Stomach smooth muscle (tissue), 2 donors: Measurements from ENCODE around the gene TPSB2.
"Not testable (repeated sequence)": the region's sequence is repeated elsewhere in the genome, so short reads cannot be mapped to it uniquely, and the experiment has no call there.

Source experiments
- H3K27ac ChIP-seq: one replicate; pipeline ENCODE4 v1.7.0; 2013; ENCODE audit warnings: mild to moderate bottlenecking, low read length, inconsistent platforms
- H3K27me3 ChIP-seq, 2 donors: one replicate each; pipeline ENCODE4 v1.7.0; 2013; ENCODE audit warnings: low read length in 2 of 2; ENCODE audit not compliant: insufficient read depth in 2 of 2, control insufficient read depth in 1 of 2
- H3K36me3 ChIP-seq, 2 donors: one replicate each; pipeline ENCODE4 v1.7.0; 2013; ENCODE audit warnings: low read length in 2 of 2; ENCODE audit not compliant: control insufficient read depth in 2 of 2, insufficient read depth in 2 of 2
- H3K4me1 ChIP-seq: one replicate; pipeline ENCODE4 v1.7.0; 2013; ENCODE audit warnings: low read length; ENCODE audit not compliant: control insufficient read depth, insufficient read depth
- H3K4me3 ChIP-seq, 2 donors: one replicate each; pipeline ENCODE4 v1.7.0; 2013; ENCODE audit warnings: low read length in 2 of 2
- H3K9ac ChIP-seq, 2 donors: one replicate each; pipeline ENCODE4 v1.7.0; 2013; ENCODE audit warnings: low read length in 2 of 2, mild to moderate bottlenecking in 1 of 2
- H3K9me3 ChIP-seq, 2 donors: one replicate each; pipeline ENCODE4 v1.7.0; 2013; ENCODE audit warnings: low read length in 2 of 2; ENCODE audit not compliant: control insufficient read depth in 2 of 2
- donor health status: healthy.
- donor health status: Pancreatic carcinoma.

TPSB2 gene

GRCh38 chr16:1260101-1260680 is 30.2 kb upstream of the TPSB2 start:
- Histone ChIP-seq H3K4me1 (peaks cover 4% of the 10 kb centered on the region), H3K36me3 (no peaks in the 10 kb centered on the region), H3K4me3 (no peak overlapping the region), H3K27ac (no peak overlapping the region), H3K9ac (no peak overlapping the region), H3K9me3 (no peaks in the 10 kb centered on the region), H3K27me3 (peaks cover 11 to 27% of the 10 kb centered on the region in 2 donors)

DNA sequence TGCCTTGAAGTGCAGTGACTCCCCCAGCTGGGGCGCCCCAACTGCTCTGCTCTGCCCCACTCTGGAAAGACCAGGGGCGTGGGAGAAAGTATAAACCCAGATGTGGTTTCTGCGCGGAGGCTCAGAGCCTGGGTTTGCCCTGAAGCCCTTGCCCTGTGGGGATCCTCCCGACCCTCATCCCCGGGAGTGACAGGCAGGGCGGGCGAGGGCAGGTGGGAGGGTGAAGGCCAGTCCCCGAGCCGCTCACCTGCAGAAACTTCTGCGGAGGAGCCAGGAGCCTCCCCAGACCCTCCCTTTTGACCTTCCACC is 29.7 kb upstream of the TPSB2 start:
- H3K27me3 ChIP-seq = peaks cover 11 to 27% of the 10 kb centered on the region in 2 donors

DNA sequence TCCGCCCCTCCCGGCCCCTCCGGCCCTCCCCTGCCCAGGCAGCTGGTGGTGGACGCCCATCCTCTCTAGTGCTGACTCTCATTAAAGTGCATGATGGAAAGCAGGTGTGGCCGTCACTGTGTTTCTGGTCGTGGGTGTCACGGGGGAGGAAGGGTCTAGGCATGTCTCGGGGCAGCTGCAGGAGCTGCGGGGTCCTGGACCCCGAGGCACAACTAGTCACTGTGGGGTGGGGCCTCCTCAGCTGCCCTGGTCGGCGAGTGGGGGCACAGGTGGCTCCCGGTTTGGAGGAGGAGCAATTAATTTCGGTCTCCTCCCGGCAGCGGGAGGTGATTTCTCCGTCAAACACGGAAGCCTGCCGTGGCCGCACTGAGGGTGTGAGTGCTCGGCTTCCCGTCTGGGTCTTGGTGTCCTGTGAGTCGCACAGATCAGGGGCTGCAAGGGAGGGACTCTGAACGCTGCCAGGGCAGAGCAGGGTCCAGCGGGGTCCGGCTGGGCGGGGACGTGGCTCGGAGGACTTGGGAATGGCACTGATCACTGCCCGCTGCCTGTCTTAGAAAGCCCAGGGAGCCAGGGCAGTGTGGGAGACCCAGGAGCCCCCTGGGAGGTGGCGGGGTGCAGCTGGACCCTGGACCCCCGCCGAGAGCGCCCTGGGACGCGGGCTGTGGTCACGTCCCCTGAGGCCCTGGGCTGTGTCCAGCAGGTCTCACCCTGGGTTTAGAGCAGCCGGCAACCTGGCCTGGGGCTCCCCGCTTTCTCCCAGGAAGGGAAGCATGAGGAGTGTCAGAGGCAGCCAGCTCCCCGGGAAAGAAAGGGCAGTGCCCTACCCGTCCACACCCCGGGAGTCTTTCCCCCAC is 29.1 kb upstream of the TPSB2 start:
- Histone ChIP-seq H3K27me3 (peaks cover 11 to 27% of the 10 kb centered on the region in 2 donors), H3K27ac (no peak overlapping the region), H3K4me3 (no peak overlapping the region), H3K9me3 (no peaks in the 10 kb centered on the region), H3K4me1 (peaks cover 4% of the 10 kb centered on the region), H3K9ac (no peak overlapping the region), H3K36me3 (no peaks in the 10 kb centered on the region)

More for the DNA sequence above, 29.7 kb upstream of the TPSB2 start:
- Histone ChIP-seq H3K9me3 (no peaks in the 10 kb centered on the region), H3K36me3 (no peaks in the 10 kb centered on the region), H3K9ac (no peak overlapping the region), H3K27ac (no peak overlapping the region), H3K4me3 (no peak overlapping the region), H3K4me1 (peaks cover 4% of the 10 kb centered on the region)

DNA sequence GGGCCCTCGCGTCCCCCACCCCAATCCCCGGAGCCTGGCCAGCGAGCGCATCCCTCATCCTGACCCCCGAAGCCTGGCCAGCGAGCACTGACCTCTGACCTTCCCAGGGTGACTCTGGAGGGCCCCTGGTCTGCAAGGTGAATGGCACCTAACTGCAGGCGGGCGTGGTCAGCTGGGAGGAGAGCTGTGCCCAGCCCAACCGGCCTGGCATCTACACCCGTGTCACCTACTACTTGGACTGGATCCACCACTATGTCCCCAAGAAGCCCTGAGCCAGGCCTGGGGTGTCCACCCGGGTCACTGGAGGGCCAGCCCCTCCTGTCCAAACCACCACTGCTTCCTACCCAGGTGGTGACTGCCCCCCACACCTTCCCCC is 28.2 kb upstream of the TPSB2 start:
- peaks cover 4% of the 10 kb centered on the region for H3K4me1 ChIP-seq
- no peak overlapping the region for H3K27ac ChIP-seq
- H3K27me3 ChIP-seq = peaks cover 7 to 27% of the 10 kb centered on the region in 2 donors
- no peaks in the 10 kb centered on the region for H3K9me3 ChIP-seq
- H3K36me3 ChIP-seq = no peaks in the 10 kb centered on the region
- no peak overlapping the region for H3K9ac ChIP-seq
- H3K4me3 ChIP-seq = no peak overlapping the region

GRCh38 chr16:1257561-1258224 is 27.7 kb upstream of the TPSB2 start:
- Histone ChIP-seq H3K4me3 (no peak overlapping the region), H3K4me1 (peaks cover 4% of the 10 kb centered on the region), H3K27ac (no peak overlapping the region), H3K9me3 (no peaks in the 10 kb centered on the region), H3K27me3 (peaks cover 6 to 25% of the 10 kb centered on the region in 2 donors), H3K9ac (no peak overlapping the region), H3K36me3 (no peaks in the 10 kb centered on the region)

DNA sequence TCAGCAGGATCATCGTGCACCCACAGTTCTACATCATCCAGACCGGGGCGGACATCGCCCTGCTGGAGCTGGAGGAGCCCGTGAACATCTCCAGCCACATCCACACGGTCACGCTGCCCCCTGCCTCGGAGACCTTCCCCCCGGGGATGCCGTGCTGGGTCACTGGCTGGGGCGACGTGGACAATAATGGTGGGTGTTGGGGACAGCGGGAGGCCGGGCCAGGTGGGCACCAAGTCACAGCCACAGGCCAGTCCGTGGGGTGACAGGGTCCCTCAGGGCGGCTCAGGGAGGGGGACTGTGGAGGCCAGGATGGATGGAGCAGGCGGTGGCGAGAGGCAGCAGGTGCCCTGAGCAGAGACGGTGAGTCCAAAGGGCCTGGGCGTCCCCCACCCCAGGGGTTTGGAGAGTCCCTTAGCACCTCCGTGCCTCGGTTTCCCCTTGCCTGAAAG is 26.9 kb upstream of the TPSB2 start:
- no peak overlapping the region for H3K27ac ChIP-seq
- H3K27me3 ChIP-seq = peaks cover 6 to 20% of the 10 kb centered on the region in 2 donors
- H3K4me1 ChIP-seq = peaks cover 4% of the 10 kb centered on the region
- H3K36me3 ChIP-seq = no peaks in the 10 kb centered on the region
- no peak overlapping the region for H3K9ac ChIP-seq
- no peak overlapping the region for H3K4me3 ChIP-seq
- no peaks in the 10 kb centered on the region for H3K9me3 ChIP-seq

DNA sequence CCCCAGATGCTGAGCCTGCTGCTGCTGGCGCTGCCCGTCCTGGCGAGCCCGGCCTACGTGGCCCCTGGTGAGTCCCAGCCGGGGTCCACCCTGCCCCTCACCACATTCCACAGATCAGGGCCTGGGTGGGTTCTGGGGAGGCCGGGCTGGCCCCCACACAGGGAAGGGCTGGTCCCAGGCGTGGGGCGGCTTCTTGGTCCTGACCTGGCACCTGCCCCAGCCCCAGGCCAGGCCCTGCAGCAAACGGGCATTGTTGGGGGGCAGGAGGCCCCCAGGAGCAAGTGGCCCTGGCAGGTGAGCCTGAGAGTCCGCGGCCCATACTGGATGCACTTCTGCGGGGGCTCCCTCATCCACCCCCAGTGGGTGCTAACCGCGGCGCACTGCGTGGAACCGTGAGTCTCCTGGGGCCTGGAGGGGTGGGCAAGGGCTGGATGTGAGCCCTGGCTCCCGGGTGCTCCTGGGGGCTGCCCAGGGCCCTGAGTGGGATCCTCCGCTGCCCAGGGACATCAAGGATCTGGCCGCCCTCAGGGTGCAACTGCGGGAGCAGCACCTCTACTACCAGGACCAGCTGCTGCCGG is 26.4 kb upstream of the TPSB2 start:
- H3K27me3 ChIP-seq = peaks cover 6 to 20% of the 10 kb centered on the region in 2 donors
- not testable (repeated sequence) for H3K4me3 ChIP-seq

GRCh38 chr16:1255276-1256122 is 25.5 kb upstream of the TPSB2 start, which contains the start of gene TPSD1:
Gene TPSD1 (plus strand): TSS chr16:1256069. CDS start chr16:1256281, 212 bp downstream.
- H3K9me3 ChIP-seq, H3K9ac ChIP-seq, H3K4me3 ChIP-seq, H3K4me1 ChIP-seq, H3K27ac ChIP-seq, H3K36me3 ChIP-seq: not testable (repeated sequence)
- H3K27me3 ChIP-seq = peaks cover 6 to 17% of the 10 kb centered on the region in 2 donors

More for the DNA sequence above, 26.4 kb upstream of the TPSB2 start:
- H3K9me3 ChIP-seq, H3K27ac ChIP-seq, H3K36me3 ChIP-seq, H3K9ac ChIP-seq, H3K4me1 ChIP-seq: not testable (repeated sequence)

DNA sequence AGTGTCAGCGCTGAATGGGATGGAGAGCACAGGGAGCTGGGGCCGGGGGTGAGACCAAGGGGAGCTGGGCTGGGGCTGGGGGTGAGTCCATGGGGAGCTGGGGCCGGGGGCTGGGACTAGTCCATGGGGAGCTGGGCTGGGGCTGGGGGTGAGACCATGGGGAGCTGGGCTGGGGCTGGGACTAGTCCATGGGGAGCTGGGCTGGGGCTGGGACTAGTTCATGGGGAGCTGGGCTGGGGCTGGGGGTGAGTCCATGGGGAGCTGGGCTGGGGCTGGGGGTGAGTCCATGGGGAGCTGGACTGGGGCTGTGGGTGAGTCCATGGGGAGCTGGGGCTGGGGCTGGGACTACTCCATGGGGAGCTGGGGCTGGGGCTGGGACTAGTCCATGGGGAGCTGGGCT is 24.8 kb upstream of the TPSB2 start:
- not testable (repeated sequence) for H3K9ac ChIP-seq, H3K4me1 ChIP-seq, H3K36me3 ChIP-seq, H3K9me3 ChIP-seq, H3K27ac ChIP-seq, H3K4me3 ChIP-seq
- H3K27me3 ChIP-seq = peaks cover 6 to 11% of the 10 kb centered on the region in 2 donors

GRCh38 chr16:1253701-1254364 is 23.8 kb upstream of the TPSB2 start:
- not testable (repeated sequence) for H3K36me3 ChIP-seq, H3K4me3 ChIP-seq

More at GRCh38 chr16:1253701-1254364, 23.8 kb upstream of the TPSB2 start:
- not testable (repeated sequence) for H3K27me3 ChIP-seq, H3K4me1 ChIP-seq, H3K9me3 ChIP-seq, H3K27ac ChIP-seq, H3K9ac ChIP-seq
